Calu3 (cell line): ENCODE data around the gene TSHZ2. TPM values are rescaled to one million over a fixed set of nuclear protein-coding genes. Genes with fewer than 3 reads are reported as not detected.

Source experiments
- BruUV-seq: library from RNA; stranded (reverse); fragments of 400-500 nt; replicated peaks from 2 replicates; lab custom pipeline; 2021; lab: Mats Ljungman, UMichigan
- CTCF ChIA-PET: fragments of 300-600 bp; sonication (Branson Sonifier 250); formaldehyde crosslinking; loops from one replicate; lab custom pipeline; 2022; ENCODE audit warnings: antibody characterized with exemption; lab: Charles Lee
- DNase-seq: peaks from one replicate; pipeline ENCODE4 v3.0.0; 2022
- H3K27ac Mint-ChIP-seq: one replicate; pipeline ENCODE4 v1.8.0; 2022; ENCODE audit warnings: mixed read lengths; ENCODE audit not compliant: unreplicated experiment
- H3K27me3 Mint-ChIP-seq: one replicate; pipeline ENCODE4 v1.8.0; 2022; ENCODE audit warnings: mixed read lengths; ENCODE audit not compliant: unreplicated experiment
- H3K36me3 Mint-ChIP-seq: one replicate; pipeline ENCODE4 v1.8.0; 2022; ENCODE audit warnings: mild to moderate bottlenecking, moderate library complexity, mixed read lengths; ENCODE audit not compliant: insufficient read depth, unreplicated experiment
- H3K4me1 Mint-ChIP-seq: one replicate; pipeline ENCODE4 v1.8.0; 2022; ENCODE audit warnings: mild to moderate bottlenecking, low read depth, mixed read lengths; ENCODE audit not compliant: unreplicated experiment
- H3K4me3 Mint-ChIP-seq: one replicate; pipeline ENCODE4 v1.8.0; 2022; ENCODE audit warnings: mild to moderate bottlenecking, low read depth, moderate library complexity, mixed read lengths; ENCODE audit not compliant: unreplicated experiment
- H3K9me3 Mint-ChIP-seq: one replicate; pipeline ENCODE4 v1.8.0; 2022; ENCODE audit warnings: low read depth, mixed read lengths; ENCODE audit not compliant: unreplicated experiment
- intact Hi-C: fragments of 100-400 bp; cut with micrococcal nuclease; formaldehyde crosslinking; loops from one replicate; pipeline ENCODE4 v1.10.0; 2022; ENCODE audit not compliant: unreplicated experiment
- total RNA-seq: library from RNA; stranded (reverse); gene quantifications from 2 replicates; pipeline ENCODE4 v1.2.3, GENCODE V29; 2022
- TF ChIP-seq, protein P1 (sequence below): fragments of 200-600 bp; IDR thresholded peaks from one replicate; pipeline ENCODE4 v1.8.0; 2022; ENCODE audit warnings: antibody characterized with exemption; ENCODE audit not compliant: unreplicated experiment

TSHZ2 gene
- total RNA-seq, 1 experiment from 2014 or later = not detected

DNA sequence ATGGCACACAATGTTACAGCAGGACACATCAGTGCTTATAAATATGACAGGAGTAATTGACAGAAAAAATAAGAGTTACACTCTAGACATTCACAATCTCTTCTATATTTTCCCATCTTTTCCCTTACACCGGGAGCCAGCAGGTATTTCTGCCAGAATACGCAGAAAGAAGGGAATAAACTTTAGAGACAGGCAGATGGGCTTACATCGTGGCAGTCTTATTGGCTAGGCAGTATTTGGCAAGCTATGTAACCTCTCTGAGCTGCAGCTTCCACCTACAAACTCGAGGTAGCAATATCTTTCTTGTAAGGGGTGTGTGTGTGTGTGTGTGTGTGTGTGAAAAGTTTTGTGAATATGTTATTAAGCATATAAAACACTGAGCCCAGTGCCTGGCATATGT is 33.0 kb upstream of the TSHZ2 start:
- Mint-ChIP-seq H3K27ac (no peak overlapping the region), H3K9me3 (no peaks in the 10 kb centered on the region), H3K27me3 (peaks cover 29% of the 10 kb centered on the region), H3K36me3 (no peaks in the 10 kb centered on the region), H3K4me3 (no peak overlapping the region), H3K4me1 (peaks cover 10% of the 10 kb centered on the region)
- CTCF ChIA-PET = no interaction called here
- intact Hi-C loops = no loop called here
- DNase-seq = no peak
- no TSS peak for BruUV-seq
- TF ChIP-seq, protein P1, sequence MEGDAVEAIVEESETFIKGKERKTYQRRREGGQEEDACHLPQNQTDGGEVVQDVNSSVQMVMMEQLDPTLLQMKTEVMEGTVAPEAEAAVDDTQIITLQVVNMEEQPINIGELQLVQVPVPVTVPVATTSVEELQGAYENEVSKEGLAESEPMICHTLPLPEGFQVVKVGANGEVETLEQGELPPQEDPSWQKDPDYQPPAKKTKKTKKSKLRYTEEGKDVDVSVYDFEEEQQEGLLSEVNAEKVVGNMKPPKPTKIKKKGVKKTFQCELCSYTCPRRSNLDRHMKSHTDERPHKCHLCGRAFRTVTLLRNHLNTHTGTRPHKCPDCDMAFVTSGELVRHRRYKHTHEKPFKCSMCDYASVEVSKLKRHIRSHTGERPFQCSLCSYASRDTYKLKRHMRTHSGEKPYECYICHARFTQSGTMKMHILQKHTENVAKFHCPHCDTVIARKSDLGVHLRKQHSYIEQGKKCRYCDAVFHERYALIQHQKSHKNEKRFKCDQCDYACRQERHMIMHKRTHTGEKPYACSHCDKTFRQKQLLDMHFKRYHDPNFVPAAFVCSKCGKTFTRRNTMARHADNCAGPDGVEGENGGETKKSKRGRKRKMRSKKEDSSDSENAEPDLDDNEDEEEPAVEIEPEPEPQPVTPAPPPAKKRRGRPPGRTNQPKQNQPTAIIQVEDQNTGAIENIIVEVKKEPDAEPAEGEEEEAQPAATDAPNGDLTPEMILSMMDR = no peak

DNA sequence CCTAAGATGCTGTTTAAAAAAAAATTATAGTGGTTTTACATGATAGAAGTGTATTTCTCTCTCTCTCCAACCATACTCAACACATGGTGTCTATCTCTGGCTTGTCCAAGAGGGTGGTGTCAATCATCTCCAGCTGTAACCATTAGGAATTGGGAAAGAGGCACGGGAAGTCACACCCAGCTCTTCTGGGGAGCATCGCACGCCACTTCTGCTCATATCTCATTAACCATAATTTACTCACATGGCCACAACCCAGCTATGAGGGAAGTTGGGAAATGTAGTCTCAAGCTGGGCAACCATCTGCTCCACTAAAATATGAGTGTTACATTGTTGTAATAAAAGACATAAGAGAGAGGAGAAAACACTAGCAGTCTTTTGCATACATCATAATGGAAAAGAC is 30.4 kb upstream of the TSHZ2 start:
- intact Hi-C loops = no loop called here
- Mint-ChIP-seq H3K36me3 (no peaks in the 10 kb centered on the region), H3K4me1 (peaks cover 21% of the 10 kb centered on the region), H3K27ac (no peak overlapping the region), H3K9me3 (no peaks in the 10 kb centered on the region), H3K27me3 (peaks cover 10% of the 10 kb centered on the region), H3K4me3 (no peak overlapping the region)
- no TSS peak for BruUV-seq
- CTCF ChIA-PET = no interaction called here
- DNase-seq = no peak
- TF ChIP-seq, protein P1 = no peak

DNA sequence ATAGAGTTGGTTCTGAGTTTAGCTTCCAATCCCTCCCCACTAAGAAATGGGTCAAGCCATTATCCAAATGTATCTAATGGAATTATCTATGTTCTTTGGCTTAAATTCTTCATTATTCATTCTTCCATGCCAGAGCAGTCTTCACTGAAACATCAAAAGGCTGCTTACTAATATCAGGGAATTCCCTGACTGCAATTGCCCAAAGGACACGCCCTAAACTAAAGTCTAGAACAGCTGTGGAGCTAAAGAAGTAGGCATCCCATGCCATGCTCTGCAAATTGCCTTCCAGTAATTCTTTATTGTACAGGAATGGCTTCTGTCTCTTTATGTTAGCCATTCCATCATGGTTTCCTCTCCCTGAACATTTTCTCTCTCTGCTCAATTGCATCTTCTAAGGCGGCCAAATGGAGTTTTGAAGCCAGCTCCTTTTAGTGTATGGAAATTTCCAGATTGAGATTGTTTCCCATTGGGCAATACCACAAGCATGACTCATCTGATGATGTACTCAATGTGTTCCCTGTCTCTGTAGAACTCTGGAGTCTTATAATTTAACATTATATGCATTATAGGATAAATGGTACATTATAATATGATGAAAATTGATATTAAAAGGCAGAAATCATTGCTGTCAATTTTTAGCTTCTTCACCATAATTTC is 28.8 kb upstream of the TSHZ2 start:
- TF ChIP-seq, protein P1 = no peak
- intact Hi-C loops = no loop called here

DNA sequence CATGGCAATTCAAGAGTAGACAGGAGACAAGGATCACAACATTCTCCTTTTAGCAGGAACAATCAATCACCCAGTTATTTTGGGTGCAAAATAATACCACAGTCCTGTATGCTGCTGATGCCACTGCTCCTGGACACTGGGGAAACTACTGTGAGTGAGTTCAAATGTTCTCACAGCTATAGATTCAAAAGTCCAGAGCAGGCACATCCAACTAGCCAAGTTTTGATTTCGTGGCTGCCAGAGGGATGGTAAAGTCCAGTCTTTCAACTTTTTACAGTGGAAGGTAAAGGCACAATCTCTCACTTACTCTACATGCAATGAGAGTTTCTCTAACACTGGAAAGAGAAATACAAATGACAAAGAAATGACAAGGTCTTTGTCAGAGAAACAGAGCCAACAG is 26.9 kb upstream of the TSHZ2 start:
- Mint-ChIP-seq H3K4me3 (no peak overlapping the region), H3K36me3 (no peaks in the 10 kb centered on the region), H3K4me1 (peaks cover 21% of the 10 kb centered on the region), H3K27ac (no peak overlapping the region), H3K9me3 (peaks cover 3% of the 10 kb centered on the region), H3K27me3 (no peaks in the 10 kb centered on the region)
- intact Hi-C loops = no loop called here
- CTCF ChIA-PET = no interaction called here
- TF ChIP-seq, protein P1 = no peak
- DNase-seq = no peak
- no TSS peak for BruUV-seq

More for the DNA sequence above, 28.8 kb upstream of the TSHZ2 start:
- CTCF ChIA-PET = interaction anchor here (0.6 kb wide), 1 partner anchor 29 kb away, joined by 5 read pairs; no protein-coding TSS in a partner anchor
- no peak overlapping the region for H3K4me3 Mint-ChIP-seq
- H3K27me3 Mint-ChIP-seq = no peaks in the 10 kb centered on the region
- peaks cover 3% of the 10 kb centered on the region for H3K9me3 Mint-ChIP-seq
- DNase-seq = no peak
- H3K36me3 Mint-ChIP-seq = no peaks in the 10 kb centered on the region
- H3K27ac Mint-ChIP-seq = no peak overlapping the region
- peaks cover 21% of the 10 kb centered on the region for H3K4me1 Mint-ChIP-seq
- BruUV-seq = no TSS peak
